Breast epithelium (tissue), 4 donors: Measurements from ENCODE around the gene RGMA. TPM values are rescaled to one million over a fixed set of nuclear protein-coding genes. Genes with fewer than 3 reads are reported as not detected.

Source experiments
- DNase-seq, 2 donors: peaks; one replicate each; pipeline ENCODE4 v3.0.0-alpha.2; 2019; ENCODE audit warnings: low spot score in 2 of 2
- H3K27ac ChIP-seq, 2 donors: fragments of 200-600 bp; sonication (generic) in 1 of 2; one replicate each; pipeline ENCODE4 v1.5.1; 2016 to 2019; ENCODE audit warnings: mild to moderate bottlenecking in 1 of 2
- H3K27me3 ChIP-seq, 2 donors: fragments of 200-600 bp; sonication (generic) in 1 of 2; one replicate each; pipeline versions ENCODE4 v1.5.1 to v1.6.0; 2017 to 2019; ENCODE audit warnings: control low read depth in 1 of 2, mild to moderate bottlenecking in 1 of 2
- H3K36me3 ChIP-seq: fragments of 200-600 bp; one replicate; pipeline ENCODE4 v1.5.1; 2019
- H3K4me1 ChIP-seq, 2 donors: fragments of 200-600 bp; sonication (generic); one replicate each; pipeline ENCODE4 v1.5.1; 2016 to 2019; ENCODE audit warnings: control low read depth in 1 of 2
- H3K4me3 ChIP-seq, 3 donors: fragments of 200-600 bp; sonication (generic); 1 replicate in 2 of 3; 2 replicates in 1 of 3; pipeline ENCODE4 v1.5.1; 2016 to 2019; ENCODE audit warnings: mild to moderate bottlenecking in 3 of 3, moderate library complexity in 2 of 3
- H3K9me3 ChIP-seq, 2 donors: fragments of 200-600 bp; sonication (generic) in 1 of 2; one replicate each; pipeline ENCODE4 v1.5.1; 2016 to 2019; ENCODE audit warnings: control low read depth in 1 of 2
- CTCF ChIP-seq, 3 donors: fragments of 450-650 bp; IDR thresholded peaks; one replicate each; pipeline ENCODE4 v1.5.1; 2016 to 2017; ENCODE audit warnings: antibody characterized with exemption in 3 of 3, mild to moderate bottlenecking in 3 of 3, moderate library complexity in 3 of 3
- POLR2A ChIP-seq: fragments of 450-650 bp; IDR thresholded peaks from one replicate; pipeline ENCODE4 v1.6.1; 2016; ENCODE audit warnings: antibody characterized with exemption, mild to moderate bottlenecking, moderate library complexity
- POLR2AphosphoS5 ChIP-seq, 3 donors: sonication (generic); formaldehyde crosslinking; IDR thresholded peaks; one replicate each; pipeline ENCODE4 v1.6.1; 2017; ENCODE audit warnings: antibody characterized with exemption in 3 of 3
- intact Hi-C: fragments of 100-400 bp; cut with DNase I; formaldehyde crosslinking; loops from one replicate; pipeline ENCODE4 v1.15.1; 2023; ENCODE audit warnings: low total_unique reads
- total RNA-seq, 3 donors: library from RNA; depleted of rRNA; stranded (reverse); fragments of >200 nt; gene quantifications; one replicate each; pipeline ENCODE4 v1.1.0, GENCODE V29; 2016

Gene RGMA
- total RNA-seq, 3 donors from 2014 or later, result 9.7 to 17.7 (median 14.4) TPM

GRCh38 chr15:93058904-93059427, 30.0 kb downstream of the RGMA start:
- intact Hi-C loops, result no loop called here
- Histone ChIP-seq H3K27me3 (no peaks in the 10 kb centered on the region), H3K4me1 (peaks cover 0 to 1% of the 10 kb centered on the region in 2 donors), H3K36me3 (no peaks in the 10 kb centered on the region), H3K27ac (peak overlapping the region in 1 of 2 donors; percentile 38), H3K4me3 (no peak overlapping the region), H3K9me3 (no peaks in the 10 kb centered on the region)
- no peak for TF ChIP-seq CTCF (IDR thresholded peaks at IDR 0.05)
- TF ChIP-seq POLR2AphosphoS5 (IDR thresholded peaks at IDR 0.05), result no peak
- TF ChIP-seq POLR2A, result no peak
- DNase-seq, result no peak

GRCh38 chr15:93058128-93058527, 30.9 kb downstream of the RGMA start:
- DNase-seq, result no peak
- H3K4me1 ChIP-seq, result no peaks in the 10 kb centered on the region
- intact Hi-C loops, result no loop called here
- H3K9me3 ChIP-seq, result no peaks in the 10 kb centered on the region
- peak overlapping the region in 1 of 2 donors; percentile 38 for H3K27ac ChIP-seq
- TF ChIP-seq CTCF (IDR thresholded peaks at IDR 0.05) (no peak), POLR2AphosphoS5 (IDR thresholded peaks at IDR 0.05) (no peak), POLR2A (no peak)
- H3K27me3 ChIP-seq, result no peaks in the 10 kb centered on the region
- H3K36me3 ChIP-seq, result no peaks in the 10 kb centered on the region
- no peak overlapping the region for H3K4me3 ChIP-seq

GRCh38 chr15:93057618-93058017, 31.4 kb downstream of the RGMA start:
- TF ChIP-seq CTCF (IDR thresholded peaks at IDR 0.05), result no peak
- TF ChIP-seq POLR2AphosphoS5 (IDR thresholded peaks at IDR 0.05), result no peak
- TF ChIP-seq POLR2A, result no peak
- intact Hi-C loops, result no loop called here
- Histone ChIP-seq H3K9me3 (no peaks in the 10 kb centered on the region), H3K27me3 (no peaks in the 10 kb centered on the region), H3K4me1 (no peaks in the 10 kb centered on the region), H3K36me3 (no peaks in the 10 kb centered on the region), H3K27ac (peak overlapping the region in 1 of 2 donors; percentile 55), H3K4me3 (no peak overlapping the region)
- DNase-seq, result no peak

GRCh38 chr15:93056836-93057235, 32.2 kb downstream of the RGMA start:
- Histone ChIP-seq H3K4me1 (no peaks in the 10 kb centered on the region), H3K4me3 (no peak overlapping the region), H3K27me3 (no peaks in the 10 kb centered on the region), H3K36me3 (no peaks in the 10 kb centered on the region), H3K27ac (peak overlapping the region in 1 of 2 donors; percentile 55), H3K9me3 (no peaks in the 10 kb centered on the region)
- intact Hi-C loops, result no loop called here
- DNase-seq, result no peak
- no peak for TF ChIP-seq CTCF (IDR thresholded peaks at IDR 0.05)
- TF ChIP-seq POLR2AphosphoS5 (IDR thresholded peaks at IDR 0.05), result no peak
- no peak for TF ChIP-seq POLR2A

- no peaks in the 10 kb centered on the region for H3K9me3 ChIP-seq
- no peaks in the 10 kb centered on the region for H3K27me3 ChIP-seq
- intact Hi-C loops, result no loop called here
- DNase-seq, result no peak
- TF ChIP-seq POLR2A (no peak), CTCF (IDR thresholded peaks at IDR 0.05) (no peak), POLR2AphosphoS5 (IDR thresholded peaks at IDR 0.05) (no peak)
- no peaks in the 10 kb centered on the region for H3K36me3 ChIP-seq
- H3K4me1 ChIP-seq, result peaks cover 5 to 14% of the 10 kb centered on the region in 2 donors
- H3K27ac ChIP-seq, result peak overlapping the region in 1 of 2 donors; percentile 55
- H3K4me3 ChIP-seq, result peak overlapping the region in 1 of 3 donors; percentile 15
These were observed 33.8 kb downstream of the RGMA start for GRCh38 chr15:93055211-93055610.
